Measurements from ENCODE around the gene KIAA1958. TPM values are rescaled to one million over a fixed set of nuclear protein-coding genes. Genes with fewer than 3 reads are reported as not detected.
A peak's percentile ranks its signal among the peaks of the same experiment; 100 is the strongest.

The KIAA1958 gene
- polyA plus RNA-seq, 2 of the 4 experiments (the other 2 are of a cell fraction) = 2.2 to 3.7 TPM

GRCh38 chr9:112443200-112443599 is 43.4 kb upstream of the KIAA1958 start (continued):
- TF ChIP-seq PBX3 (IDR thresholded peaks at IDR 0.05) = no peak
- no peak for TF ChIP-seq ZFP36 (IDR thresholded peaks at IDR 0.05; ENCODE audit: borderline replicate concordance, partially characterized antibody)
- TF ChIP-seq HMGXB4 (CRISPR knock-in tag; IDR thresholded peaks at IDR 0.05; ENCODE audit: borderline replicate concordance) = no peak
- TF ChIP-seq NR3C1 (IDR thresholded peaks at IDR 0.05) = no peak
- no peak for TF ChIP-seq POLR2AphosphoS2 (conservative IDR thresholded peaks at IDR 0.05; ENCODE audit: low read length)
- no peak for TF ChIP-seq PHF8 (IDR thresholded peaks at IDR 0.05; ENCODE audit: borderline replicate concordance, low read depth)
- TF ChIP-seq E2F6 (IDR thresholded peaks at IDR 0.05; ENCODE audit: borderline replicate concordance, low read depth) = no peak
- TF ChIP-seq FOXS1 (CRISPR knock-in tag; IDR thresholded peaks at IDR 0.05) = no peak
- TF ChIP-seq USF2 (IDR thresholded peaks at IDR 0.05) = no peak
- no peak for TF ChIP-seq TP53 (CRISPR knock-in tag; IDR thresholded peaks at IDR 0.05)
- TF ChIP-seq JUN (IDR thresholded peaks at IDR 0.05) = no peak

GRCh38 chr9:112443636-112444035 is 43.0 kb upstream of the KIAA1958 start:
- no peak for FAIRE-seq
- POLR2A ChIA-PET = no interaction called here
- CTCF ChIA-PET = interaction anchor here (0.7 to 2.3 kb wide), 11 partner anchors 9 to 392 kb away, joined by 3 to 7 read pairs (median 4); no protein-coding TSS in a partner anchor
- H3K4me3 ChIP-seq = no peak overlapping the region
- H3K9me3 ChIP-seq = no peaks in the 10 kb centered on the region
- H3K4me2 ChIP-seq = no peak overlapping the region
- ATAC-seq = no peak
- H3K27ac ChIP-seq = no peak overlapping the region
- DNase-seq (ENCODE audit: low read depth in 1 of 2, low spot score in 1 of 2) = no peak
- WGBS (ENCODE audit: missing lambda C conversion rate) = 79% methylated on average over 1 of the region's 1 CpG
- no peaks in the 10 kb centered on the region for H3K4me1 ChIP-seq
- no peak for TF ChIP-seq PBX3 (IDR thresholded peaks at IDR 0.05)
- TF ChIP-seq MAFK (IDR thresholded peaks at IDR 0.05; ENCODE audit: partially characterized antibody) = peak; percentile 77
- TF ChIP-seq CHD4 (IDR thresholded peaks at IDR 0.05; ENCODE audit: borderline replicate concordance) = no peak
- no peak for TF ChIP-seq FOSB (CRISPR knock-in tag; IDR thresholded peaks at IDR 0.05)
- no peak for TF ChIP-seq CBX8 (IDR thresholded peaks at IDR 0.05)
- TF ChIP-seq HOXB5 (CRISPR knock-in tag; IDR thresholded peaks at IDR 0.05) = no peak
- TF ChIP-seq RFX5 (IDR thresholded peaks at IDR 0.05) = no peak

GRCh38 chr9:112445196-112445595 is 41.4 kb upstream of the KIAA1958 start:
- Histone ChIP-seq H3K4me1 (no peaks in the 10 kb centered on the region), H3K27ac (no peak overlapping the region), H3K4me3 (no peak overlapping the region), H3K9me3 (no peaks in the 10 kb centered on the region), H3K4me2 (no peak overlapping the region)
- DNase-seq (ENCODE audit: low read depth in 1 of 2, low spot score in 1 of 2) = no peak
- POLR2A ChIA-PET = no interaction called here
- CTCF ChIA-PET = interaction anchor here (0.6 to 1.0 kb wide), 4 partner anchors 11 to 869 kb away, joined by 3 read pairs; no protein-coding TSS in a partner anchor
- TF ChIP-seq POLR2AphosphoS2 (conservative IDR thresholded peaks at IDR 0.05; ENCODE audit: low read length) (no peak), FOXS1 (CRISPR knock-in tag; IDR thresholded peaks at IDR 0.05) (no peak), NPAS2 (CRISPR knock-in tag; IDR thresholded peaks at IDR 0.05; ENCODE audit: borderline replicate concordance) (no peak), EHMT2 (IDR thresholded peaks at IDR 0.05; ENCODE audit: low read depth) (no peak), MAZ (IDR thresholded peaks at IDR 0.05; ENCODE audit: borderline replicate concordance, low read depth, low read length) (no peak), CTCF (IDR thresholded peaks at IDR 0.05) (no peak), EHF (CRISPR knock-in tag; IDR thresholded peaks at IDR 0.05) (no peak)
- FAIRE-seq = no peak
- no peak for ATAC-seq
- 89% methylated on average over 1 of the region's 1 CpG for WGBS (ENCODE audit: missing lambda C conversion rate)
